ENCODE measurements around the gene DDAH2.

Gene DDAH2

GRCh38 chr6:31729979-31730630, 1.0 kb upstream of the DDAH2 start:
- peak; percentile 71 for DNase-seq

- DNase-seq, result peak; percentile 76
Observed at GRCh38 chr6:31729515-31729978, 448 bp upstream of the DDAH2 start.

GRCh38 chr6:31727717-31728671, 1.1 kb downstream of the DDAH2 start:
- DNase-seq, result no peak

GRCh38 chr6:31727034-31727716, 1.9 kb downstream of the DDAH2 start:
- DNase-seq, result no peak

- DNase-seq, result no peak
Observed at GRCh38 chr6:31725502-31726350, 3.4 kb downstream of the DDAH2 start.

- DNase-seq, result no peak
Observed at GRCh38 chr6:31723980-31724691, 5.0 kb downstream of the DDAH2 start.

- no peak for DNase-seq
Observed at GRCh38 chr6:31723245-31723979, 5.7 kb downstream of the DDAH2 start, which contains the start of gene MPIG6B. Gene MPIG6B (plus strand): TSS chr6:31723373. CDS start chr6:31723384, 11 bp downstream.

- DNase-seq, result no peak
Observed at GRCh38 chr6:31722173-31722572, 6.9 kb downstream of the DDAH2 start.

- no peak for DNase-seq
Observed at GRCh38 chr6:31721351-31722020, 7.6 kb downstream of the DDAH2 start, which contains the start of gene LY6G6C. Gene LY6G6C (minus strand): TSS chr6:31721746. CDS start chr6:31721679, 67 bp downstream.

GRCh38 chr6:31720196-31720770, 8.8 kb downstream of the DDAH2 start:
- no peak for DNase-seq

GRCh38 chr6:31719001-31719400, 10.1 kb downstream of the DDAH2 start:
- no peak for DNase-seq

- no peak for DNase-seq
Observed at GRCh38 chr6:31718265-31718664, 10.8 kb downstream of the DDAH2 start.

GRCh38 chr6:31717499-31718222, 11.4 kb downstream of the DDAH2 start:
- no peak for DNase-seq

- no peak for DNase-seq
Observed at GRCh38 chr6:31715022-31715958, 13.8 kb downstream of the DDAH2 start, which contains the start of gene LY6G6D. Gene LY6G6D (plus strand): TSS chr6:31715348. CDS start chr6:31715356, 8 bp downstream.

- no peak for DNase-seq
Observed at GRCh38 chr6:31713991-31714684, 15.0 kb downstream of the DDAH2 start.

- DNase-seq, result no peak
Observed at GRCh38 chr6:31713465-31713864, 15.6 kb downstream of the DDAH2 start.

GRCh38 chr6:31712296-31712695, 16.8 kb downstream of the DDAH2 start:
- DNase-seq, result no peak
